Uterus (tissue), 4 donors: ENCODE results near the gene GPR152. TPM values are rescaled to one million over a fixed set of nuclear protein-coding genes. Genes with fewer than 3 reads are reported as not detected.

Experiments
- DNase-seq, 2 donors: peaks; one replicate each; pipeline ENCODE4 v3.0.0-alpha.2; 2019 to 2020
- H3K27ac ChIP-seq, 2 donors: fragments of 200-600 bp; sonication (generic); 1 replicate in 1 of 2; 2 replicates in 1 of 2; pipeline ENCODE4 v1.5.1; 2016 to 2018
- H3K27me3 ChIP-seq, 2 donors: fragments of 200-600 bp; sonication (generic); one replicate each; pipeline ENCODE4 v1.5.1; 2018 to 2019; ENCODE audit warnings: control low read depth in 1 of 2
- H3K36me3 ChIP-seq, 2 donors: fragments of 200-600 bp; sonication (generic); one replicate each; pipeline ENCODE4 v1.5.1; 2019; ENCODE audit warnings: control low read depth in 1 of 2
- H3K4me1 ChIP-seq, 2 donors: fragments of 200-600 bp; sonication (generic); one replicate each; pipeline ENCODE4 v1.5.1; 2018 to 2019; ENCODE audit warnings: control low read depth in 1 of 2
- H3K4me3 ChIP-seq, 2 donors: fragments of 200-600 bp; sonication (generic); 1 replicate in 1 of 2; 2 replicates in 1 of 2; pipeline ENCODE4 v1.5.1; 2018 to 2019; ENCODE audit warnings: mild to moderate bottlenecking in 1 of 2
- H3K9me3 ChIP-seq, 2 donors: fragments of 200-600 bp; sonication (generic); one replicate each; pipeline ENCODE4 v1.5.1; 2019; ENCODE audit warnings: control low read depth in 1 of 2
- CTCF ChIP-seq, 4 experiments: fragments of 200-600 bp in 2 of 4; fragments of 450-650 bp in 2 of 4; sonication (generic) in 2 of 4; IDR thresholded peaks; one replicate each; pipeline ENCODE4 v1.5.1; 2016 to 2019; ENCODE audit warnings: antibody characterized with exemption in 4 of 4, mild to moderate bottlenecking in 2 of 4, moderate library complexity in 1 of 4
- POLR2A ChIP-seq, 2 donors: fragments of 450-650 bp; IDR thresholded peaks; one replicate each; pipeline ENCODE4 v1.6.1; 2016; ENCODE audit warnings: antibody characterized with exemption in 2 of 2, mild to moderate bottlenecking in 1 of 2, moderate library complexity in 1 of 2
- intact Hi-C: fragments of 100-400 bp; cut with DNase I; formaldehyde crosslinking; loops from one replicate; pipeline ENCODE4 v1.15.1; 2023; ENCODE audit warnings: low total_unique reads
- total RNA-seq, 4 donors: library from RNA; depleted of rRNA in 3 of 4; stranded (reverse); fragments of >200 nt in 3 of 4; gene quantifications; one replicate each; pipeline versions ENCODE4 v1.1.0 to v1.2.4, GENCODE V29; 2014 to 2023
- donor health status: DM: yes; HTN: yes; CAD: no.

The GPR152 gene
- total RNA-seq, 4 donors from 2014 or later: not detected

GRCh38 chr11:67438158-67438902, 14.2 kb downstream of the GPR152 start:
- DNase-seq: no peak
- H3K4me3 ChIP-seq: no peak overlapping the region
- intact Hi-C loops: no loop called here
- no peaks in the 10 kb centered on the region for H3K36me3 ChIP-seq
- peaks cover 0 to 4% of the 10 kb centered on the region in 2 donors for H3K4me1 ChIP-seq
- TF ChIP-seq CTCF (IDR thresholded peaks at IDR 0.05): no peak
- no peak for TF ChIP-seq POLR2A (IDR thresholded peaks at IDR 0.05)
- H3K27ac ChIP-seq: no peak overlapping the region
- H3K27me3 ChIP-seq: no peaks in the 10 kb centered on the region
- H3K9me3 ChIP-seq: no peaks in the 10 kb centered on the region

GRCh38 chr11:67437809-67438157, 14.7 kb downstream of the GPR152 start:
- intact Hi-C loops: no loop called here
- Histone ChIP-seq H3K27ac (no peak overlapping the region), H3K9me3 (no peaks in the 10 kb centered on the region), H3K4me1 (peaks cover 0 to 4% of the 10 kb centered on the region in 2 donors), H3K27me3 (no peaks in the 10 kb centered on the region), H3K4me3 (no peak overlapping the region), H3K36me3 (no peaks in the 10 kb centered on the region)
- TF ChIP-seq CTCF (IDR thresholded peaks at IDR 0.05): no peak
- no peak for TF ChIP-seq POLR2A (IDR thresholded peaks at IDR 0.05)
- no peak for DNase-seq

- no peaks in the 10 kb centered on the region for H3K36me3 ChIP-seq
- H3K4me3 ChIP-seq: no peak within 1 kb of the TSS
- peak within 1 kb of the TSS; percentile 32 to 58 for H3K27ac ChIP-seq
- intact Hi-C loops: no loop called here
- TF ChIP-seq CTCF (IDR thresholded peaks at IDR 0.05): no peak
- no peak for TF ChIP-seq POLR2A (IDR thresholded peaks at IDR 0.05)
- H3K4me1 ChIP-seq: peaks cover 0 to 4% of the 10 kb centered on the region in 2 donors
- H3K27me3 ChIP-seq: no peaks in the 10 kb centered on the region
- H3K9me3 ChIP-seq: no peaks in the 10 kb centered on the region
- no peak for DNase-seq
Observed at GRCh38 chr11:67437082-67437808, 15.3 kb downstream of the GPR152 start, which contains the start of gene PTPRCAP. Gene PTPRCAP (minus strand): TSS chr11:67437682. CDS start chr11:67437619, 63 bp downstream.

GRCh38 chr11:67436459-67437081, 16.0 kb downstream of the GPR152 start:
- no peaks in the 10 kb centered on the region for H3K27me3 ChIP-seq
- TF ChIP-seq CTCF (IDR thresholded peaks at IDR 0.05) (no peak), POLR2A (IDR thresholded peaks at IDR 0.05) (no peak)
- DNase-seq: peak; percentile 55 to 56
- no peaks in the 10 kb centered on the region for H3K36me3 ChIP-seq
- no peaks in the 10 kb centered on the region for H3K9me3 ChIP-seq
- intact Hi-C loops: no loop called here
- peak overlapping the region; percentile 32 to 58 for H3K27ac ChIP-seq
- H3K4me1 ChIP-seq: peaks cover 0 to 4% of the 10 kb centered on the region in 2 donors
- H3K4me3 ChIP-seq: no peak overlapping the region
